Inflammatory macrophage treated with lipopolysaccharide for 4 hours (primary cell): ENCODE data around the gene TCP11L2.
"Not testable (repeated sequence)": the region's sequence is repeated elsewhere in the genome, so short reads cannot be mapped to it uniquely, and the experiment has no call there.

Experiments used
- DNase-seq: peaks from one replicate; pipeline ENCODE4 v3.0.0-alpha.2; 2020

TCP11L2 gene

DNA sequence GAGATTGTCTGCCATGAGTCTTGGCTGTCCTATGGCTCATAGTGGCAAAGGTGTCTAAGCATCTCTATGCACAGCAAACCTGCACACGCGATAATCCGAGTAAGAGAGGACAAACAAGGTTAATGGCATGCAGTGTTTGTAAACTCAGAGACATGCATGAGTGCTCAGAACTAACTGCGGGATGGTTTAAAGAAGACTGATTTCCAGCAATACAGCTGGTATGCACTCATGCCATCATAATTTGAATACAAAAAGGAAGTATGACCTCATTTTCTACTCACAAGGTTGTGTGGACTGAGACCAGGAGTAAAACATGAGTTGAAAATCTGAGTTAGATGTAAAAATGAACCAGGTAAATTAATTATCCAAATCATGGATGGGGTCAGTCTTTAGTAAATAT, 16.6 kb upstream of the TCP11L2 start:
- DNase-seq = no peak

DNA sequence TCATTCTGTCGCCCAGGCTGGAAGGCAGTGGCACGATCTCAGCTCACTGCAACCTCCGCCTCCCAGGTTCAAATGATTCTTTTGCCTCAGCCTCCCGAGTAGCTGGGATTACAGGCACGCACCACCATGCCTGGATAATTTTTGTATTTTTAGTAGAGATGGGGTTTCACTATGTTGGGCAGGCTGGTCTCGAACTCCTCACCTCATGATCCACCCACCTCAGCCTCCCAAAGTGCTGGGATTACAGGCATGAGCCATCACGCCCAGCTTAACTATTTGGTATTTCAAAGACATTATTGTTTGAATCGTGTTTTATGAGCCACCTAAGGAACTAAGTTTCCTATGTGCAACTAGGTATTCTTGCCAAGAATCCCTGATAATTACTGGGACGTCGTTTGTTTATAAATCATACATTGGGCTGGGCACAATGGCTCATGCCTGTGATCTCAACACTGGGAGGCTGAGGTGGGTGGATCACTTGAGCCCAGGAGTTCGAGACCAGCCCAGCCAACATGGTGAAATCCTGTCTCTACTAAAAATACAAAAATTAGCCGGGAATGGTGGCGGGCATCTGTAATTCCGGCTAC, 15.9 kb upstream of the TCP11L2 start:
- not testable (repeated sequence) for DNase-seq

DNA sequence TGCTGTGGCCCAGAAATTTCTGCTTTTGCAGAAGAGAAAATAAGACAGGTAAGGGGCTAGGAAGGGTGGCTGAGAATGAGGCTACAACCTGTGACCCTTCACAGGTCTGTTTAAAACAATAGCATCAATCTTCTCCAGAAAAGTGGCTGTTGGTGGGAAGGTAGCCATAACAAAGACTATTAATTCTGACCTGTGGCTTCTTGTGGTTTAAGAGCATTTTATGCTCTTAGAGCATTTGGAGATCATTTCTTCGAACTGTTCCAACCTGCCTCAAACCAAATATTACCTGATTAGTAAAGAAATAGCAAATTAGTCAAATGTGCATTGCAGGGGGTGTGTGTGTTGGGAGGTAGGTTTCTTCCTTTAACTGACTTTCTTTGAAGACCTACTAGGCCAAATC, 15.2 kb upstream of the TCP11L2 start:
- no peak for DNase-seq

DNA sequence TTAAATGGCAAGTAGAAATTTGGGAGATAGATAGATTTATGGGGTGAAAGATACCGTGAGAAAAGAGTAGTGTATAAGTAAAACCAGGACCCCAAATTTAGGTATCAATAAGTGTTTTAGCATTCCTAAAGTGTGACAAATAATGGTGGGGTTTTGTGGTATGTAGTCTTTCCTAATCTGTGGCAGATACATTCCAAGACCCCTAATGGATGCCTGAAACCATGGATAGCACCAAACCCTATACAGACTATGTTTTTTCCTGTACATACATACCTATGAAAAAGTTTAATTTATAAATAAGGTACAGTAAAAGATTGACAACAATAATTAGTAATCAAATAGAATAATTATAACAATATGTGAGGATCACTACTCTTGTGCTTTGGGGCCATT, 14.4 kb upstream of the TCP11L2 start:
- no peak for DNase-seq

DNA sequence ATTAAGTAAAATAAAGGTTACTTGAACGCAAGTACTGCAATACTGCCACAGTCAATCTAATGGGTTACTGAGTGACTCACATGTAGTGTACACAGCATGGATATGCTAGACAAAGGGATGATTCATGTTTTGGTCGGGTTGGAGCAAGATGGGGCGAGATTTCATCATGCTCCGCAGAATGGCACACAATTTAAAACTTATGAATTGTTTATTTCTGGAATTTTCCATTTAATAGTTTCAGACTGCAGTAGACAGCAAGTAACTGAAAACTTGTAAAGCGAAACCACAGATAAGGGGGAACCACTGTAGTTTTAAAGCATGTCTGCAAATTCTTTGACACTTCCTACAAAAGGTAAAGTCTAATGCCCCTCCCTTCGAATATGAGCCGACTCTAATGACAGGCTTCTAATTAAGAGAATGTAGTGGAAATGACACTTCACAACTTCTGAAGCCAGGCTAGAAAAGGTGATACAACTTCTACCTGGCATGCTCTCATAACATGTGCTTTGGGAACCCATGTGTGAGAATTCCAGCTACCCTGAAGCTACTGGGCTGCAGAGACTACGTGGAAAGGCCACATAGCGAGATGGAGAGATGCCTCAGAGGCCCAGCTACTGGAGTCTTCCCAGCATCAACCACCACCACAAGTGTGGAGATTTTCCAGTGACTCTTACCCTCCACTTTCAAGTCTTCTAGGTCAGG, 13.9 kb upstream of the TCP11L2 start:
- peak; percentile 91 for DNase-seq

DNA sequence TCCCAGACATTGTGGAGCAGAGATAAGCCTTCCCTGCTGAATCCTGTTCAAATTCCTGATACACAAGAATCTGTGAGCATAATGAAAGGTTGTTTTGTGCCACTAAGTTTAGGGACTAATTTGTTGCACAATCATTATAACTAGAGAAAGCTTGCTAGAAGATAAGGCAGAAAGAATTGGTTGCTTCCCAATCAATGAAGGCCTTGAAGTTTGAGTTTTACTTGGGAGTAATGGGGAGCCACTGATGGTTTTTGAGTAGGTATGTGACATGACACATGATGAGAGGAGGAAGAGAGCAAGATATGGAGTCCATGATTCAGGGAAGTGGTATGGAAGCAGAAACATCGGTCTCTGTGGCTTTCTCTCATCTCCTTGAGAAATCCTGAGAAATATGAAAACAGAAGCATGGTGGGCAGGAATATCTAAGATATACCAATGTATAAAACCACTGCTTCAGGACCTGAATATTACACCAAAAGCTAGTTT, 13.3 kb upstream of the TCP11L2 start:
- DNase-seq = no peak

DNA sequence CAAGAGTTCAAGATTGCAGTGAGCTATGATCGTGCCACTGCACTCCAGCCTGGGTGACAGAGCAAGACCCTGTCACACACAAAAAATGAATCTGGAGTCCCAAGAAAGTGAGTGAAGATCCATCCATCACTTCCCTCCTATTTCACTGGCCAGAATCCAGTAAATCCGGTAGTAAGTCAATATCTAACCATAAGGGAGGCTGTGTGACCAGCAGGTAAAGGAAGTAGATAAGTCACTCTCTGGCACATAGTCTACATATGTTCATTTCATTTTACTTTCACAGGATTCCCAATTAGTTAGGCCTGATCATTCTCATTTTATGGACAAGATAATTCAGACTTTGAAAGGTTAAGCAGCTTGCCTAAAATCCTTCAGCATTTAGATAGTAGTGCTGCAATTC, 11.9 kb upstream of the TCP11L2 start:
- DNase-seq = no peak

DNA sequence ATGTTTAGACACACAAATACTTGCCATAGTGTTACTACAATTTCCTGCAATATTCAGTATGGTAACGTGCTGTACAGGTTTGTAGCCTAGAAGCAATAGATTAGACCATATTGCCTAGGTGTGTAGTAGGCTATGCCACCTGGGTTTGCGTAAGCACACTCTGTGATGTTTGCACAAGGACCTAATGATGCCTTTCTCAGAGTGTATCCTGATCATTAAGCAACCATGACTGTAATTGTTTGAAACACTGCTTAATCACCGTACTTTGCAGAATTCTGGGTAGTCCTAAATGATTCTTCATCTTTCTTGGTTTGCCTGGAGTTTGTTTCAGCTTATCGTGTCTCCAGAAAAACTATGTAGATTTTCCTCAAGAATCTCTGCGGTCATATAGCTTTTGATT, 11.2 kb upstream of the TCP11L2 start:
- DNase-seq = no peak

DNA sequence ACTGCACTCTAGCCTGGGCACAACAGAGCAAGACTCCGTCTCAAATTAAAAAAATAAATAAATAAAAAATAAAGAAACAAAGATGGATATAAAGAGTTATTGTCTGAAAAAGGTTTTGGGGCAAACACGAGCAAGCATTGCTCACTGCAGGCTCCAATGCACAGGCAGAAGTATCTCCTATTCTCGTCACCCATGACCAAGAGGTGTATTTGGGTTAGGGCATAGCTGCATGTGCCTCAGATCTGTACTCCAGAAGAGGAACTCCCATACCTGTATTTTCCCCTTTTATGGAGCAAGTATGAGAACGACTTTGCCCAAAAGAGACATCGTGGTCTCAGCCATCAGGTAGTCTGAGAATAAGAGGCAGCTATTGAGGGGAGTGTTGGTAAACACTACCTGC, 10.2 kb upstream of the TCP11L2 start:
- DNase-seq = no peak

DNA sequence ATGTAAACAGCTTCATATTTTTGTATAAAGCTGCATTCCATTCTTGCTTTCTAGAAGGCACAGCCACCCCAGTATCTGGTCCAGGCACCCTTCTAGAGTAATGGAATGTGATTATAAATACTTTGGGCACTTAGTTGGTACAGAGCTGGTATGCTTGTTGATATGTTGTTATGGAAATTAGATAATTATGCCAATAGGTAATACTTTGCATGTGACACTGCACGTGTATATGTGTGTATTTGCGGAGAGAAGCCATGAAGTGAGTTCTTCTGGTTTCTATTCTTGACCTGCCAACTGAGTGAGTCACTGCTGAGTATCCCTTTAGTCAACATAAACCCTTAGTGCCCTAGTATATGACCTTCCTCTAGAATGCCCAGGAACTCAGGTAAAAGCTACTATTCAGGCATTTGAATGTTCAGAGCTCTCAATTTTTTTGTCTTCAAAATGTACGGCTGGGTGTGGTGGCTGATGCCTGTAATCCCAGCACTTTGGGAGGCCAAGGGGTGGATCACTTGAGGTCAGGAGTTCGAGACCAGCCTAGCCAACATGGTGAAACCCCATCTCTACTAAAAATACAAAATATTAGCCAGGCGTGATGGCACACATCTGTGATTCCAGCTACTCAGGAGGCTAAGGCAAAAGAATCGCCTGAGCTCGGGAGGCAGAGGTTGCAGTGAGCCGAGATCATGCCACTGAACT, 6.2 kb upstream of the TCP11L2 start:
- DNase-seq = no peak

DNA sequence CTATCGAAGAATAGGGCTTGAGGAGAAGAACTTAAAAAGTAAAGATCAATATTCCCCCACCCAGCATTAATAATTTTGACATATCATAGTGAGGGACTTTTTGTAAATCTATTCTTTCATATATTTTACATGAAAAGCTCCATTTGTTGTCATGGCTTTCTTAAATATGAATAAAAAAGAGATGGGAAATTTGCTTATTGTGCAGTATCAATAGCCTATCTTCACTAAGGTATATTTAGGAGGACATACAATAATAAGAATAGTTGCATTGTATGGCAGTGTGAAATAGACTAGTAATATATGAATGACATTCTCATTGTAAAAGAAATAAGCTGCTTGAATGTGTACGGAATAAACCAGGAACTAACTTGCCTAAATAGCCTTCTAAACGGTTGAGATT, 5.5 kb upstream of the TCP11L2 start:
- no peak for DNase-seq

DNA sequence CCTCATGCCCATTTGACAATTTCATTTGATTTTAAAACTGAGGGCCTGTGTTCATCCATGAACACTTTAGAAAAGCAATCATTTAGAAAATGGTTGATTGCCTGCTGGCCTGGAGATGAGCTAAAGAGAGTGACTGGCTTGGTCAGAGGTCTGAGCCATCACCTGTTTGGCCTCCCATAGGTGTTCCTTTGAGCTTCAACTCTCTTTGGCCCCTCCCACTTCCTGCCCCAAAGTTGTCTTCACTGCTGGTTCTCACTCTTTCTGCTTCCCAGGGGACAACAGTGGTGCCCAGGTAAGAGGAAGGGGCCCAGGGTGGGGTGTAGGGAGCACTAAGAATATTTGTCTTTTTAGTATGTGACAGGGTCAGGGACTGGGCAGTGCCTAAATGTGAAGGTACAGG, 4.9 kb upstream of the TCP11L2 start:
- no peak for DNase-seq

DNA sequence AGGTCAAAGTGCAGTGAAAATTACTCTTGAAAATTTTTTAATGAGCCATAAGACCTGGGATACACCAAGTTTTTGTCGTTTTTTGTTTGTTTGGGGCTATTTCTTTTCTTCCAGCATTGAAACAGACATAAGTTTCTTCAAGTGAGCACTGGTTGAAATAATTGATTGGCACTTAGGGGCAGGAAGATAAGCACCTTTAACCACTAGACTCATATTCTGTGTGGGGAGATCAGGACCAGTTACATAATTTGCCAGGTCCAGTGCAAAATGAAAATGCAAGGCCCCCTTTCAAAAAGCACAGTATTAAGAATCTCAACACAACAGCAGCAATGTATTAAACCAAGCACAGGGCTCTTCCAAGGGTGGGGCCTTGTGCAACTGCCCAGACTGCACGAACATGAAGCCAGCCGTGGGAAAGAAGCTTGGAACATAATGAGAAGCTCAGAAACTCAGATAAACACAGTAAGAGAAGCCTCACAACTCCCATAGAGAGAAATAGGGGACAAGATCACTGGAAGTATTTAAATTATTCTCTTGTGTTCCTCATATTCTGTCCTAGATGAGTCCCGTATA, 3.2 kb upstream of the TCP11L2 start:
- no peak for DNase-seq

DNA sequence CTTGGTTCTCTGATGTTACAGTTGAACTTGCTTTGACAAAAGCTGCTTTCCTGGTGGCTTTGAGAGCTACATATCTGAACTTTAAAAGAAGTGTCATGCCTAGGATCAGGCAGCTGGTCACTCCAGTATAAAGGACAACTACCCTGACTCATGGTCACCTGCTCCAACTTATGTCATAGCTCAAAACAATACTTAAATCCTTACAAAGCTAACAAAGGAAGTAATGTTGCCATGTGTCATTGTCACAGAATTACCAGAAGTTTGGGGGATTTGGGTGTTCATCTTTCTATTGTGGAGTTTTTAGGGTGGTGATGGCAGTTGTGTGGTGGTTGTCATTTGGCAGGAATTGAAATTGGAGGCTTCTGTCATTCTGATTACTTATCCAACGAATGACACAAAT, 1.8 kb upstream of the TCP11L2 start:
- DNase-seq = peak; percentile 84

DNA sequence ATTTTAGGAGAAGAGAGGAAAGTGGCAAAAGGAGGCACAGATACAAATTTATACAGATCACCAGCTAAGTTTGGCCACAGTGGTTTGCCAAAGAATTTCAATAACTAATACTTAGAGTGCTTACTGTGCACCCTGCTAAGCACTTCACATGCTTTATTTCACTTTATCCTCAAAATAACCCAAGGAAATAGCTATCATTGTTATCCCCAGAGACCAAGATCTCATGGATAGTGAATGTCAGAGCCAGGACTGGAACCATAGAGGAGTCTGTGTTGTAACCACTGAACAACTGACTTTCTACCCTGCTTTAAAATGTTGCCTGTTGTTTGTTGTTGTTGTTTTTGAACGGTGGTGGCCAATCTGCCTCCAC, 1.3 kb upstream of the TCP11L2 start:
- no peak for DNase-seq

DNA sequence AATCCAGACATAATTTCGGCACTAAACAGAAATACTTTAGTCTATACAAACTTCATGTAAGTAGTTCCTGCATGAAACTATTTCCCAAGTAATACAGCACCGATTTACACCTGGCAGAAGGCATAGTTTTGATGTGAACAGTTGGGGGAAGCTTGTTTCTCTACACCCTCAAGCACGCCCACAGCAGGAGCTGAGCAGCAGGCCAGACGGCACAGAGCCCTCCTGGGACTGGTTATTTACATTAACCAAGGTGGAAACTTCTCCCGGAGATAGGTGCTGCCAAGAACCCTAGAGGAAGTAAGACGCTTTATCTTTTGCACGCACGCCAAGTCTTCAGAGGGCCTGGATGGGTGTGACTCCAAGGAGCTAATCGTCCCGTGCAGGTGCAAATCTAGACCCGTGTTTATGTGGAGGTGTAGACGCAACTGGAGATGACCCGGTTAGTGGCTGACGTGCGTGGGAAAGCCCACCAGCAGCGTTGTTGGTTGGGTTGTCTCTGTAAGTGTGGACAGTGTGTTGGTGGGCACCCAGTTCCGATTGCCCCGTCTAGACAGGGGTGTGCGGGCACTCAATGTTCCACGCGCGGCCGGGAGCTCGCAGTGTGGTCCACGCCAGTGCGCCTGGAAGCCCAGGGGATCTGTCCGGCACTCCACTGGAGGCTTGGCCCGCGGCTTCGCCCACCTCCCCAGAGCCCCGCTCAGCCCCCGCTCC, 767 bp upstream of the TCP11L2 start:
- peak; percentile 28 for DNase-seq

DNA sequence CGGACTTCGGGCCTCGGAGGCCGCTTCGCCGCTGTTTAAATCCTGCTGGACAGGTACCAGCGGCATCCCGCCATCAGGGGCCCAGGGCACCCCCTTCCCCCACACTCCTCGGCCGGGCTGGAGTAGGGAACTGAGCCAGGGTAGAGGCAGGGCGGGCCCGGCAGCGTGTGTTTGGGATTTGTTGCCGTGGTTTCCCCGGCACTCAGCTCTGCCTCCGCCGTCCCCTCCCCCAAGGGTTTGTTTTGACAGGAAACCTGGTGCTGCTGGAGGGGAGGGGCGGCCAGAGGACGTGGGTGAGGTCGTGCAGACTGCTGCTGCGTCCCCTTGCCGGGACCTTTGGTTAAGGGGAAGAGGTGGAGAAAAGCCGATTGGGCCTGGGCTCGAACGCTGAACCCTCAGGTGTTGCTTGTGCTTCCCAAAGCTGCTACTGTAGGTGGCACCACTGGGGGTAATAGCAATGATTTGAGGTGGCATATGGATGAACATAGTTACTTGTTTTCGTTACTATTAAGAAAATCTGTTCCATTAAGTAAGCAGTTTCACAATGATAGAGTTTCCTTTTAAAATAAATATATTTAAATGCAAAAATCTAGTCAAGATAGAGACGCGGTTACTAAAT, 778 bp downstream of the TCP11L2 start:
- peak; percentile 53 for DNase-seq

DNA sequence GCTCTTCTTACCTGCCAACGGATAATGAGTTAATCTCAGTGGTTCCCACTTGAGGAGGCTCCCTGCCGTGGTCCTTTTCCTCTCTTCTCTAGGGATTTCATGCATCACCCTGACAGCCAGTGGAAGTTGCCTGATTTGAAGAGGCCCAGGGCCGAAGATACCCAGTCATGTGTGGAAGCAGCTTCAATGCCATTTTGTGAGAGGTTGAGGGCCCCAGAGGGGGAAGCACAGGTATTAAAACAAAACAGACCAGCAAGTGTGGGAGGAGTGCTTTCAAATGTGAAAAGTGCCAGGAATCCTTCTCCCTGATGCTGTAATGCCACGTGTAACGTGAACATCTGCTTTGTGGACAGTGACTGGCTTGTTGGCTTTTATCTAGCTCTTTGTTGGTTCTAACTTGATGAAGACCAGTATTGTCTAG, 1.5 kb downstream of the TCP11L2 start:
- no peak for DNase-seq

DNA sequence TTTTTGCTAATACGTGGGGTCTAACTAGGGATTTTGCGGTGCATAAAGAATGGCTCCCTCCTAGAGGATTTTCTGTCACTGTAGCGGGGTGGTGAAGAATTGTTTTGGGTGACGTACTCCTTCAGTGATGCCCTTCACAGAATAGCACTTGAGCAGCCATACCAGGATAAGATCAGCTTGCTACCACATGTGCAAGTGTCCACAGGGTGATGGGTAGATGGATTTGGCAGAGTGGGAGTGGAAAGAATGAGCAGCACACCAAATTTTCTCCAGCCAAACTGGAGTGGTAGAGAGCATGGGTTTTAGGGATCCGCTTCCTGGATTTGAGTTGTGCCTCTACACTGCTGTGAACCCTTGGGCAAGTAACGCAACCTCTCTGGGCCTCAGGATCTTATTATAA, 2.3 kb downstream of the TCP11L2 start:
- no peak for DNase-seq

DNA sequence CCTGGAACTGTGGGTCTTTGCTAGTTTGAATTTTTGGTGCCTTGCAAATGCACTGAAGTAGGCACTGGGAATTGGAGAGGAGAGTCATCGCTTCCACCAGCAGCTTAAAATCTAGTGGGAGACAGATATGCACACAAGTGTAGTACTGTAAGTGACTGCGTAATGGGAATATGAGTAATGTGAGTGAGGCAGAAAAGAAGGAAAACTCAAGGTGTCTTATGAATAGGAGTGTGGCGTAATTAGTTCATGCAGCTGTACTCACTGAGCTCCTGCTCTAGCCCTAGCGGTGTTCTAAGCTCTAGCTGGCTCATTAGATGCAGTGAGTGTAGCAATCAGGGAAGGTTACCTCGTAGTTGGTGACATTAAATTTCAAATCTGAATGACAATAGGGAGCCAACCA, 2.8 kb downstream of the TCP11L2 start:
- no peak for DNase-seq

DNA sequence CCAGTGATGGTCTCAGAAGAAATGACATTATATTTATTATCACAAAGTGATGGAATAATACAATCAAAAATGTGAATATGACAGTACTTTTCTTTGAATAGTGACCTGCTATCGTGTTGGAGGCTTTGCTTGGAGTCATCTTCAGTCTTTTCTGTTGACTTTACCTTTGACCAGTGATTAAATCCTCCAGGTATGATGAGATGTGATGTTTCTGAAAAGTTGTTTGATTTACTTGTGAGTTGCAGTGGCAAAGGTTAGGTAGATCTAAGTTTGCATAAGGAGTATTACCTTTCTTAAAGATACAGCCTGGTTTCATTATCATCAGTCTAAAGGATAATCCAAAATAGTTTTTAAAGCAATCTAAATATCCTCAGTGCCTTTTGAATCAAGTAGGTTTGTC, 4.6 kb downstream of the TCP11L2 start:
- no peak for DNase-seq

DNA sequence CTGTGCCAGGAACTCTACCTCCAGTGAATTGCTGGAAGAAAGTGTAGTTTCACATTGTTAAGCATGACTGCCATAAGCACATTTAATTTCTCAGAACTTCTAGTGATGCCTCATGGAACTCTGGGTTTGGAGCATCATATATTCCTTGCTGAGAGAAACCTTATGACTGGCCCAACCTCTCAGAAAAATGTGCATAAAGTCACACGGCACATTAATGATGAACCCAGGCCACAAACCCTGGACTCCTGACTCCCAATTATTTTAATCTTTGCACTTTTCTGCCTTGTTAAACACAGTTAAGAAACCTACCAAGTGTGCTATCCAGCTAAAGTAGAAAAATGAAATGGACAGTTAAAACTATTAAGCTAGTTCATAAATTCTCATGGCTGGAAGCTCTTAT, 5.6 kb downstream of the TCP11L2 start:
- no peak for DNase-seq

DNA sequence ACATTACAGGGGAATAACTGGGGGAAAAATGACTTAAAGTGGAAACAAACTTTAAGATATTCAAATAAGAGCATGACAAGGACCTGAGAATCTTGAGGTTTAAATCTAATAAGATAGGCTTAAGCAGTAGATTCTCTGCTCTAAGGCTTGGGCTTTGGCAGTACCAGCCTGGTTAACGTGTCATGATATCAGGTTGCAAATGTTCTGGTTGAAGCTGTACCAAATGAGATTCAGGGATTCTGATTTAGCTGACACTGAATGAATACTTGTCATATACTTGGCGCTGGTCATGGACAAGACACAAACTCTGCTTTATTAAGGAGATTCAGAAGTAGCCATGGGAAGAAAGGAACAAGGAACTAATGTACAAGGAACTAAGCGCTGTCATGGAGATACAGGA, 6.1 kb downstream of the TCP11L2 start:
- no peak for DNase-seq
